LNCaP clone FGC (cell line): ENCODE results near the gene GLDC.

Source experiments
- DNase-seq: peaks from one replicate; pipeline ENCODE4 v3.0.0-alpha.2; 2011; ENCODE audit warnings: low read depth
- H3K4me3 ChIP-seq: 2 replicates; pipeline ENCODE4 v1.5.1; 2011; ENCODE audit warnings: mild to moderate bottlenecking, low read depth, low read length, control low read depth
- CTCF ChIP-seq: IDR thresholded peaks from 2 replicates; pipeline ENCODE4 v1.5.1; 2012; ENCODE audit warnings: mild to moderate bottlenecking; ENCODE audit not compliant: control insufficient read depth, insufficient read depth; ENCODE audit errors: extremely low read depth

Gene GLDC

GRCh38 chr9:6609497-6610016 lies 36.0 kb downstream of the GLDC start:
- no peak for DNase-seq
- H3K4me3 ChIP-seq = no peak overlapping the region
- no peak for TF ChIP-seq CTCF

DNA sequence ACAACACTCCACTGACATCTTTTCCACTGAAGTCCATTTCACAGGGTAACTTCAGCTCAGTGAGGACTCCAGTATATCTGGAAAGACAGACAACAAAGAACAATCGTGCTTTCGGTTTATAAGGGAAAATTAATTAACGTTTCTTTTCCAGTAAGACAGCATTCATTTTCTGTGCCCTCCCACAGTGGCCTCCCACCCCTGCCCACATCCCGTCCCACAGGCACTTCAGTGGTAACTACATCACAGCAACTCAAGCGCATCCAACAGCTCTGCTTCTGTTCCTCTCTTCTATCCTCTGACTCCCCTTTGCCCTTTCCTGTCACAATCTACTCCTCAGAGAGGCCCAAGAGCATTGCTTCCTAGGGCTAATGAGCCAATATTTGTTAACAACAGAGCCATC lies 40.3 kb downstream of the GLDC start:
- no peak overlapping the region for H3K4me3 ChIP-seq
- DNase-seq = no peak
- TF ChIP-seq CTCF = no peak

DNA sequence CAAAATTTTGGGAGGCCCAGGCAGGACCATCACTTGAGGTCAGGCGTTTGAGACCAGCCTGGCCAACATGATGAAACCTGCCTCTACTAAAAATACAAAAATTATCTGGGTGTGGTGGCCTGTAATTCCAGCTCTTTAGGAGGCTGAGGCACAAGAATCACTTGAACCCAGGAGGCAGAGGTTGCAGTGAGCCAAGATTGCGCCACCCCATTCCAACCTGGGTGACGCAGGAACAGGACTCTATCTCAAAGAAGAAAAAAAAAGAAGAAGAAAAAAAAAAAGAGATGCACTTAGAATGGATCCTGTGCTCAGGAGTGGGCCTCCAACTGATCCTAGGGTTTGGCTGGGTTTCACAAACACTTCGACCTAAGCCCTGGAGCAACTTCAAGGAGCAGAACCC lies 45.1 kb downstream of the GLDC start:
- no peak for DNase-seq
- TF ChIP-seq CTCF = no peak
- no peak overlapping the region for H3K4me3 ChIP-seq

- TF ChIP-seq CTCF = no peak
- DNase-seq = no peak
- H3K4me3 ChIP-seq = no peak overlapping the region
These were observed 45.5 kb downstream of the GLDC start for GRCh38 chr9:6600006-6600405.

GRCh38 chr9:6598249-6598725 lies 47.2 kb downstream of the GLDC start:
- no peak for TF ChIP-seq CTCF

DNA sequence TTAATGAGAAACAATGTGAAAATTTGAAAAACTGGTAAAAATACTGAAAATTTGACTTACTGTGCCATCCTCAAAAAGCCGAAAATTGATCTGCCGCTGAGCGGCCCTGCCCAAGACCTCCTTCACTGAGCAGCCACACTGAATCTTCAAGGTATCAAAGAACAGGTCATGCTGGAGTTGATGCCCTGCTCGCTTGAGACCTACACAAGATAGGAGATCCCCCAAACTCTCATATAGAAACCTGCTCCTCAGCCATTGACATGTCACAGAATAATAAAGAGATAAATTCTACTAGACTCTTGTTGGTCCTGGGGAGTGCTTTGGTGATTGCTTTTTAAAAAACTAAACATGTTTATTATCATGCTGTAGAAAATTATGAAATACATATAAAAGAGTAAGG lies 52.7 kb downstream of the GLDC start:
- no peak for DNase-seq
- no peak overlapping the region for H3K4me3 ChIP-seq
- TF ChIP-seq CTCF = no peak

More at GRCh38 chr9:6598249-6598725, 47.2 kb downstream of the GLDC start:
- H3K4me3 ChIP-seq = no peak overlapping the region
- DNase-seq = no peak

- H3K4me3 ChIP-seq = no peak overlapping the region
- TF ChIP-seq CTCF = no peak
- DNase-seq = no peak
These were observed 53.3 kb downstream of the GLDC start for GRCh38 chr9:6592231-6592630.
